Spinal cord (tissue), 10 donors: Measurements from ENCODE around the gene LSM14B. TPM values are rescaled to one million over a fixed set of nuclear protein-coding genes. Genes with fewer than 3 reads are reported as not detected.

Experiments
- DNase-seq, 6 donors: peaks; one replicate each; pipeline versions ENCODE4 v3.0.0 to v3.0.0-alpha.2; 2013 to 2015; ENCODE audit warnings: low spot score in 6 of 6, low read depth in 4 of 6
- H3K27ac ChIP-seq: one replicate; pipeline ENCODE4 v1.5.1; 2013; ENCODE audit warnings: low read depth, low read length, control low read depth
- H3K27me3 ChIP-seq: one replicate; pipeline ENCODE4 v1.6.1; 2013; ENCODE audit warnings: low read length; ENCODE audit not compliant: control insufficient read depth, insufficient read depth
- H3K36me3 ChIP-seq: one replicate; pipeline ENCODE4 v1.6.1; 2013; ENCODE audit warnings: low read length; ENCODE audit not compliant: control insufficient read depth, insufficient read depth
- H3K4me1 ChIP-seq: one replicate; pipeline ENCODE4 v1.6.1; 2013; ENCODE audit warnings: low read length; ENCODE audit not compliant: control insufficient read depth, insufficient read depth
- H3K4me3 ChIP-seq: one replicate; pipeline ENCODE4 v1.5.1; 2013; ENCODE audit warnings: low read depth, low read length, control low read depth
- H3K9me3 ChIP-seq: one replicate; pipeline ENCODE4 v1.6.1; 2013; ENCODE audit warnings: low read length; ENCODE audit not compliant: control insufficient read depth, insufficient read depth
- WGBS: methylation state at CpG from one replicate; pipeline ENCODE4 v1.1.5; 2013; ENCODE audit warnings: missing lambda C conversion rate; ENCODE audit not compliant: insufficient coverage; 5-methylcytosine and 5-hydroxymethylcytosine counted together
- polyA plus RNA-seq, 2 donors: library from polyadenylated mRNA; unstranded; fragments of 120-200 nt; gene quantifications; one replicate each; pipeline ENCODE4 v1.2.1, GENCODE V29; 2013; ENCODE audit not compliant: insufficient read length in 2 of 2
- total RNA-seq, 2 donors: library from RNA; depleted of rRNA in 1 of 2; stranded (reverse); fragments of 120-200 nt in 1 of 2; fragments of >200 nt in 1 of 2; gene quantifications; one replicate each; pipeline versions ENCODE4 v1.2.3 to v1.2.4, GENCODE V29; 2013 to 2014
- donor health status: healthy.

Gene LSM14B
- total and polyA plus RNA-seq, 4 donors: 37.5 to 94.2 (median 72.1) TPM

DNA sequence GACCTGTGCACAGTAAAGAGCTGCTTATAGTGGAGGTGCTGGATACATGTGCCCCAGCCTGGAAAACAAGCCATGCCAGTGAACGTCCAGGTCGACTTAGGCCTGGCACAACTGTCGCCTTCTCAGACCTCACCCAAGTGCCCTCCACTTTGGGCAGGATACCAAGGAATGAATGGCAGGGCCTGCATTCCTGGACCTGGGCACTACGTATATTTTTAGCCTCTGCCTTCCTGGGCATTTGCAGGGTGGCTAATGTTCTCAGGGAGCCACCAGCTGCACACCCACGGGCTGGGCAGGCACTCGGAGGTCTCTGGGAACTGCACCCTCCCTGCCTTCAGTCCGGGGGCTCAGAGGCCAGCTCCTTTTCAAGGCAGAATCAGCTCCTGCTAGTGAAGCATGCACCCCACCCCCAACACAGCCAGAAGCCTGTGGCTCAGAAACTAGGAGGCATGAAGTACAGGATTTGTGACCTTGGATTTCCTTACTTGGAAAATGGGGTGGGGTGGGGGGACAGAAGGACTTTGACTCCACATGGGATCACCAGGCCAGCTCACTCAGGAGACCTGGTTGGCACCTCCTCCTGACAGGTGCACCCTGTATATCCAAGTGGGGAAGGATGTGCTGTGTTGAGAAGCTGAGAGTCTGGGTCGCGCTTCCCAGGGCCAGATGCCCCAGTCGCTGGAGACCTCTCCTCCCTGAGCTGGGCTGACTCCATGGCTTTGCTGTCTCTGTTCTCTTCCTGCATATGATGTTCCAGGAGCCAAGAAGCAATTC, 2.5 kb upstream of the LSM14B start:
- H3K4me1 ChIP-seq: peaks cover 32% of the 10 kb centered on the region
- no peak for DNase-seq
- H3K4me3 ChIP-seq: no peak overlapping the region
- no peaks in the 10 kb centered on the region for H3K9me3 ChIP-seq
- WGBS: 93% methylated on average over 9 of the region's 10 CpGs
- H3K36me3 ChIP-seq: peaks cover 6% of the 10 kb centered on the region
- no peak overlapping the region for H3K27ac ChIP-seq
- H3K27me3 ChIP-seq: peaks cover 3% of the 10 kb centered on the region

DNA sequence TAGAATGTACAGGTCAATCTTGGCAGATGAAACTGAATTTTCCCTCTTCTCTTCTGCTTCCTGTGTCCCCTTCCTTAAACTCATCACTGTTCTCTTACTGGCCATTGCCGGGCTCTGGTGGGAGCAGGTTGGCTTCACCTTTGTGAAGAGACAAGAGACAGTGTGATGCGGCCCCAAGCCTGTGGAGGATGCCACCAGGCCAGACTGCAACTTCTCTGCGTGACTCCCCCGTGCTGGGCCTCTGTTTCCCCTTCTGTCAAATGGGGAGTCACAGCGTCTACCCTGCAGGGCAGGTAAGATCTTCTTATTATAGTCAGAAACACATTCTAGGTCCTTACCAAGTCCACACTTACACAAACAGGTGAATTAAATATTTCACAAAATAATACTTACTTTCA, 1.9 kb upstream of the LSM14B start:
- peaks cover 3% of the 10 kb centered on the region for H3K27me3 ChIP-seq
- WGBS: 100% methylated on average over 4 of the region's 5 CpGs
- no peaks in the 10 kb centered on the region for H3K9me3 ChIP-seq
- H3K4me1 ChIP-seq: peaks cover 32% of the 10 kb centered on the region
- no peak overlapping the region for H3K4me3 ChIP-seq
- no peak for DNase-seq
- no peak overlapping the region for H3K27ac ChIP-seq
- H3K36me3 ChIP-seq: peaks cover 12% of the 10 kb centered on the region

DNA sequence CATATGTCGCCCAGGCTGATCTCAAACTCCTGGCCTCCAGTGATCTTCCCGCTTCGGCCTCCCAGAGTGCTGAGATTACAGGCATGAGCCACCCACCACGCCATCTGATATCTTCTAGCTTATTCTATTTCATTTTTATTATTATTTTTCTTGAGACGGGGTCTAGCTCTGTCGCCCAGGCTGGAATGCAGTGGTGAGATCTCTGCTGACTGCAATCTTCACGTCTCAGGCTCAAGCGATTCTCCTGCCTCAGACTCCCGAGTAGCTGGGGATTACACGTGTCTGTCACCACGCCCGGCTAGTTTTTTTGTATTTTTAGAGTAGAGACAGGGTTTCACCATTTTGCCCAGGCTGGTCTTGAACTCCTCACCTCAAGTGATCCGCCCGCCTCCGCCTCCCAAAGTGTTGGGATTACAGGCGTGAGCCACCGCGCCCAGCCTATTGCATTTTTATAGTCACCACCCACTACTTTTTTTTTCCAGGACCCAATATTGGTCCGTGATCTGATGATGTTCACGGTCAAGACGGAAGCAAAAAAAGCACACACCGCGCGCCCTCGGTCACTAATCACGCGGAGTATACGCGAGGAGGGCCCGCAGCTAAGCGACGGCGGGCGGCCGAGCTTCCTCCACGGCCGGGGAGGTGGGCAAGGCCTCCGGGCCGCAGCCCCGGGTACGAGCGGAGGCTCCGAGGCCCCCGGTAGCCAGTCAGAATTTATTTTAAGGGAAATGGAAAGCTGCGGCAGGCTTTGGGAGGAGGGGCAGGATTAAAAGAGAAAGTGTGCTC, 1.1 kb upstream of the LSM14B start:
- peak overlapping the region; percentile 48 for H3K4me3 ChIP-seq
- H3K4me1 ChIP-seq: peaks cover 32% of the 10 kb centered on the region
- 10% methylated on average over 37 of the region's 45 CpGs for WGBS
- peaks cover 20% of the 10 kb centered on the region for H3K36me3 ChIP-seq
- H3K27ac ChIP-seq: peak overlapping the region; percentile 84
- H3K27me3 ChIP-seq: peaks cover 3% of the 10 kb centered on the region
- no peaks in the 10 kb centered on the region for H3K9me3 ChIP-seq
- no peak for DNase-seq

DNA sequence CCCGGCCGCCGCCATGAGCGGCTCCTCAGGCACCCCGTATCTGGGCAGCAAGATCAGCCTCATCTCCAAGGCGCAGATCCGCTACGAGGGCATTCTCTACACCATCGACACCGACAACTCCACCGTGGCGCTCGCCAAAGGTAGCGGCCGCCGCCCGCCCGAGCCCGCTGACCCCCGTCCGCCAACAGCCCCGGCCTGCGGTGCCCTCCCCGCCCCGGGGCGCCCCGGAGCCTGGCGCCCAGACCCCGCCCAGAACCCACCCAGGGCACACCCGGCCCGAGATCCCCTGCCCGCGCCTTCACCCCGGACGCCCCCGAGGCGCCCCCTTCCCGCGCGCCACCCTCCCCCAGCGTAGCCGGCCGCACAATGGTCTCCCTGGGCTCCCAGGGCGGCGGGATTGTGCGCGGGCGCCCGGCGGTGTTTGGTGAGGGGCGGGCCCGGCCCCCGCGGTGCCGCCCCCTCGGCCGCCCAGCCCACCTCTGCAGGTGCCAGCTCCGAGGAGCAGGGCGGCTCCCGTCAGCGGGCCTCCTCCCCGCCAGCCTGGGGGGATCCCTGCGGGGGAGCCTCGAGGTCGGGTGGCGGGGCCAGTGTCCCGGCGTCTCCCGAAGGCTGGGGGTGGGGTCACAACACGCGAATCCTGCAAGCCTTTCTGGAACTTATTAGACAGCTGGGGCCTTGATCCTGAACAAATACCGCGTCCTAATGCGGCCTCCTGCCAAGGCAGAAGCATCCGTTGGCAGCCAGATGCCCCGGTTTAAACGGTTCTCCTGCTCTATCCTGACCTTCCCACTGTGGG, 577 bp downstream of the LSM14B start:
- Histone ChIP-seq H3K4me1 (peaks cover 24% of the 10 kb centered on the region), H3K36me3 (peaks cover 35% of the 10 kb centered on the region), H3K27me3 (no peaks in the 10 kb centered on the region), H3K4me3 (peak overlapping the region; percentile 50), H3K27ac (peak overlapping the region; percentile 33), H3K9me3 (no peaks in the 10 kb centered on the region)
- DNase-seq: peak in 2 of 6 donors; percentile 46 to 52
- WGBS: under 1% methylated on average over 68 of the region's 77 CpGs

DNA sequence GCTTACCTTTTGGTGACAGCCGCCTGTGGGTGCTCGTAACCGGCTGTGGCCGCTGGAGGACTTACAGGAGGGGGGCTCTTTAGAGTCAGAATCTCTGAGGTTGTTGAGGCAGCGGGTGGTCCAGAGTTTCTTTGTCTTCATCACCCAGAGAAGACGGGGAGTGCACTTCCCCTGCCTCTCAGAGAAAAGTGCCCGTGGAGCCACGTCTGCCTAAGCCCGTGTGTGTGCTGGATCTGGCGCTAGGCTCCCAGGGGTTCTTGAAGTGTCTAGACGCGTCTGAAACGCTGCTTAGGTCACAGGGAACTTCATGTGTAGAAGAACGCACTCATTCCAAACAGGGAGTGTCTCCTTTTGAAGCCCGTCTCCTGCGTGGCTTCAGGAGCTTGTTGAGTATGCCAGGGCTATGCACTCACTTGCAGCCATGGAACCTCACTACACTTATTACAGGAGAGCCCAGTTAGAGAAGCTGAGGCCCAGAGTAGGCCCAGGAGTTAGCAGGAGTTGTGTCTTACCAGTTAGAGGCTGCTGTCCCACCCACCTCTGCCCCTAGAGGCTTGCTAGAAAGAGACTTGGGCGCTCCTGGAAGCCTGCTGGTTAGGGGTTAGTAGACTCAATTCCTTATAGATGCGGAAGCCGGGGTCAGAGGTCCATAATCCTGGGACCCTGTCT, 1.3 kb downstream of the LSM14B start:
- WGBS: 11% methylated on average over 17 of the region's 19 CpGs
- peak overlapping the region; percentile 33 for H3K27ac ChIP-seq

DNA sequence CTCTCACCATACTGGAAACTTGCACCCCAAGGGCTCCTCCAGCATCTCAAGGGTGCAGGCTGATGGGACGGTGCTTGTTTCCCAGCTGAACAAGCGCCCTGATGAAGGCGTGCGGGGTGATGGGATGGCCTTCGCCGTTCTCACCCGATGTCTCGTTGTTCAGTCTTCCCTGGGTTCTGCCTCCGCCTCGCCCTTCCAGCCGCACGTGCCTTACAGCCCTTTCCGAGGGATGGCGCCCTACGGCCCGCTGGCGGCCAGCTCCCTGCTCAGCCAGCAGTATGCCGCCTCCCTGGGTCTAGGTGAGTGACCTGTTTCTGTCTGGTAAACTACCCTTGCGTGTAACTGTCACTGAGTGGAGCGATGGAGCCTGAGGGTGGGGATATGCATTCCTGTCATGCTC, 3.9 kb downstream of the LSM14B start:
- Histone ChIP-seq H3K4me3 (no peak overlapping the region), H3K4me1 (peaks cover 20% of the 10 kb centered on the region), H3K36me3 (peaks cover 68% of the 10 kb centered on the region), H3K27me3 (no peaks in the 10 kb centered on the region), H3K9me3 (no peaks in the 10 kb centered on the region), H3K27ac (no peak overlapping the region)
- 94% methylated on average over 17 of the region's 20 CpGs for WGBS
- DNase-seq: no peak

More for the DNA sequence above, 1.3 kb downstream of the LSM14B start:
- H3K4me3 ChIP-seq: peak overlapping the region; percentile 50
- H3K4me1 ChIP-seq: peaks cover 24% of the 10 kb centered on the region
- peaks cover 42% of the 10 kb centered on the region for H3K36me3 ChIP-seq
- H3K9me3 ChIP-seq: no peaks in the 10 kb centered on the region
- peak in 1 of 6 donors; percentile 22 for DNase-seq
- H3K27me3 ChIP-seq: no peaks in the 10 kb centered on the region

DNA sequence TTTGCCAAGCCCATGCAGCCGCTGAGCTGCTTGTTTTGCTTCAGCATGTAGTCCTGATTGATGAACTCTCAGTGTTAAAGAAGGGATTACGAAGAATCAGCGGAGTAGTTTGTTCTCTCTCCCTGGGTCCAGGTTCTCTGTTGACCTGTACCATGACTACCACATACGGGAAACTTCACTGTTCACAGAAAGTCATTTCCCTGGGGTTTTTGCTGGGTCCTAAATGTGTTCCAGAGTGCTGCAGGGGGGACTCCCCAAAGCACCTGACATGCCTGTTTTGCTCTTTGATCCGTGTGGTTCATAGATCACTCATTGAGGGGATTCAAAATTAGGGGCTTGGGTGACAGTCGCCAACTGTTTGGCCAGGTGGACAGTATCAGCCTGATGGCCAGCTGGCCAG, 5.5 kb downstream of the LSM14B start:
- H3K9me3 ChIP-seq: no peaks in the 10 kb centered on the region
- peaks cover 84% of the 10 kb centered on the region for H3K36me3 ChIP-seq
- WGBS: 89% methylated on average over 3 of the region's 6 CpGs

DNA sequence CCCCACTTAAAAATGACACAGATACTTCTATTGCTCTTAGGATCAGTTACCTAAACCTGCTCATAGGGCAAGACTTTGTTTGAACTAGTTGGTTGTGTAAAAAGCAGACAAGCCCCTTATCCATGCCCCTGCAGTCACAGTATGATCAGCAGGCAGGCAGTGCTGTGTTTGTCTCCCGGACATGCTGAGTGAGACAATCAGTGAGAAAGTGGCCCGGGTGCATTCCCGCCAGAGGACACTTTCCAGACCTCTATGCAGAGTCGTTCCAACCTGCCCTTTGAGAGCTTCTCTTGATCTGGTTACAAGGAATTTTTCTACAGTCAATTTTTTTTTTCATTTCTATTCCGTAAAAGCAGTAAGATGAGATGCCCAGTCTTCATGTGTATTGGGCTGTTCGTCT, 6.2 kb downstream of the LSM14B start:
- Histone ChIP-seq H3K4me1 (peaks cover 13% of the 10 kb centered on the region), H3K36me3 (peaks cover 91% of the 10 kb centered on the region), H3K27ac (no peak overlapping the region), H3K4me3 (no peak overlapping the region), H3K27me3 (no peaks in the 10 kb centered on the region), H3K9me3 (no peaks in the 10 kb centered on the region)
- DNase-seq: no peak
- WGBS: 89% methylated on average over 3 of the region's 6 CpGs

More for the DNA sequence above, 5.5 kb downstream of the LSM14B start:
- H3K4me3 ChIP-seq: no peak overlapping the region
- no peak overlapping the region for H3K27ac ChIP-seq
- H3K4me1 ChIP-seq: peaks cover 18% of the 10 kb centered on the region
- DNase-seq: no peak
- no peaks in the 10 kb centered on the region for H3K27me3 ChIP-seq
